Activated T-cell treated with anti-CD3 and anti-CD28 coated beads for 1 hour (primary cell): Measurements from ENCODE around the gene DKK3.

Source experiments
- DNase-seq: peaks from one replicate; pipeline ENCODE4 v3.0.0-alpha.2; 2020; ENCODE audit warnings: low read depth

The DKK3 gene

GRCh38 chr11:11981840-11982239 is 26.6 kb downstream of the DKK3 start:
- no peak for DNase-seq

- DNase-seq: no peak
Measured at GRCh38 chr11:11981364-11981763, 27.1 kb downstream of the DKK3 start.

- DNase-seq: no peak
Measured at GRCh38 chr11:11980841-11981308, 27.6 kb downstream of the DKK3 start.

GRCh38 chr11:11980200-11980599 is 28.2 kb downstream of the DKK3 start:
- DNase-seq: no peak

GRCh38 chr11:11979488-11980117 is 28.8 kb downstream of the DKK3 start:
- no peak for DNase-seq

- DNase-seq: no peak
Measured at GRCh38 chr11:11978792-11979487, 29.5 kb downstream of the DKK3 start.

GRCh38 chr11:11978098-11978637 is 30.3 kb downstream of the DKK3 start:
- no peak for DNase-seq

GRCh38 chr11:11977206-11977938 is 31.1 kb downstream of the DKK3 start:
- DNase-seq: no peak

GRCh38 chr11:11976481-11977127 is 31.8 kb downstream of the DKK3 start:
- DNase-seq: no peak

- DNase-seq: no peak
Measured at GRCh38 chr11:11975201-11976092, 33.0 kb downstream of the DKK3 start.

- no peak for DNase-seq
Measured at GRCh38 chr11:11973866-11974265, 34.6 kb downstream of the DKK3 start.

GRCh38 chr11:11973361-11973800 is 35.0 kb downstream of the DKK3 start:
- no peak for DNase-seq

- DNase-seq: no peak
Measured at GRCh38 chr11:11972730-11973341, 35.6 kb downstream of the DKK3 start.

- DNase-seq: no peak
Measured at GRCh38 chr11:11971906-11972547, 36.4 kb downstream of the DKK3 start.

- no peak for DNase-seq
Measured at GRCh38 chr11:11970556-11970955, 37.9 kb downstream of the DKK3 start.

- DNase-seq: no peak
Measured at GRCh38 chr11:11969380-11970215, 38.8 kb downstream of the DKK3 start.

- DNase-seq: no peak
Measured at GRCh38 chr11:11968511-11969280, 39.7 kb downstream of the DKK3 start.
